Chondrocyte (in vitro differentiated cells): ENCODE measurements around the gene FRMD6. TPM values are rescaled to one million over a fixed set of nuclear protein-coding genes. Genes with fewer than 3 reads are reported as not detected.
"Not testable (repeated sequence)": the region's sequence is repeated elsewhere in the genome, so short reads cannot be mapped to it uniquely, and the experiment has no call there.

Experiments used
- DNase-seq: peaks from one replicate; pipeline ENCODE4 v3.0.0; 2021; ENCODE audit warnings: mixed read lengths, low spot score
- H3K27ac Mint-ChIP-seq: one replicate; pipeline ENCODE4 v1.8.0; 2021; ENCODE audit warnings: mild to moderate bottlenecking, moderate library complexity, mixed read lengths; ENCODE audit not compliant: unreplicated experiment
- H3K27me3 Mint-ChIP-seq: 2 replicates; pipeline ENCODE4 v1.8.0; 2021; ENCODE audit warnings: low read depth, mixed read lengths
- H3K36me3 Mint-ChIP-seq: 2 replicates; pipeline ENCODE4 v1.8.0; 2021; ENCODE audit warnings: low read depth, mixed read lengths
- H3K4me1 Mint-ChIP-seq: 2 replicates; pipeline ENCODE4 v1.8.0; 2021; ENCODE audit warnings: low read depth, mild to moderate bottlenecking, mixed read lengths
- H3K4me3 Mint-ChIP-seq: one replicate; pipeline ENCODE4 v1.8.0; 2021; ENCODE audit warnings: mild to moderate bottlenecking, moderate library complexity, mixed read lengths; ENCODE audit not compliant: unreplicated experiment
- H3K9me3 Mint-ChIP-seq: 2 replicates; pipeline ENCODE4 v1.8.0; 2021; ENCODE audit warnings: low read depth, mixed read lengths
- total RNA-seq: library from RNA; stranded (reverse); gene quantifications from 3 replicates; pipeline ENCODE4 v1.2.1, GENCODE V29; 2021
- TF ChIP-seq, protein P1 (sequence below): fragments of 200-600 bp; sonication (generic); IDR thresholded peaks from 2 replicates; pipeline ENCODE4 v1.5.0; 2021; ENCODE audit warnings: antibody characterized with exemption, mild to moderate bottlenecking, moderate library complexity

FRMD6 gene
- total RNA-seq, 1 donor from 2014 or later, result 135 TPM

- H3K27me3 Mint-ChIP-seq, result peaks cover 2% of the 10 kb centered on the region
- no peak overlapping the region for H3K27ac Mint-ChIP-seq
- H3K36me3 Mint-ChIP-seq, result no peaks in the 10 kb centered on the region
- no peaks in the 10 kb centered on the region for H3K4me1 Mint-ChIP-seq
- DNase-seq, result no peak
- H3K9me3 Mint-ChIP-seq, result no peaks in the 10 kb centered on the region
- TF ChIP-seq, protein P1, sequence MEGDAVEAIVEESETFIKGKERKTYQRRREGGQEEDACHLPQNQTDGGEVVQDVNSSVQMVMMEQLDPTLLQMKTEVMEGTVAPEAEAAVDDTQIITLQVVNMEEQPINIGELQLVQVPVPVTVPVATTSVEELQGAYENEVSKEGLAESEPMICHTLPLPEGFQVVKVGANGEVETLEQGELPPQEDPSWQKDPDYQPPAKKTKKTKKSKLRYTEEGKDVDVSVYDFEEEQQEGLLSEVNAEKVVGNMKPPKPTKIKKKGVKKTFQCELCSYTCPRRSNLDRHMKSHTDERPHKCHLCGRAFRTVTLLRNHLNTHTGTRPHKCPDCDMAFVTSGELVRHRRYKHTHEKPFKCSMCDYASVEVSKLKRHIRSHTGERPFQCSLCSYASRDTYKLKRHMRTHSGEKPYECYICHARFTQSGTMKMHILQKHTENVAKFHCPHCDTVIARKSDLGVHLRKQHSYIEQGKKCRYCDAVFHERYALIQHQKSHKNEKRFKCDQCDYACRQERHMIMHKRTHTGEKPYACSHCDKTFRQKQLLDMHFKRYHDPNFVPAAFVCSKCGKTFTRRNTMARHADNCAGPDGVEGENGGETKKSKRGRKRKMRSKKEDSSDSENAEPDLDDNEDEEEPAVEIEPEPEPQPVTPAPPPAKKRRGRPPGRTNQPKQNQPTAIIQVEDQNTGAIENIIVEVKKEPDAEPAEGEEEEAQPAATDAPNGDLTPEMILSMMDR, result no peak
- H3K4me3 Mint-ChIP-seq, result no peak overlapping the region
These were observed 108.2 kb downstream of the FRMD6 start for GRCh38 chr14:51759950-51760349.

- H3K4me3 Mint-ChIP-seq, H3K9me3 Mint-ChIP-seq, H3K27me3 Mint-ChIP-seq, H3K36me3 Mint-ChIP-seq, H3K4me1 Mint-ChIP-seq, DNase-seq, H3K27ac Mint-ChIP-seq: not testable (repeated sequence)
These were observed 114.0 kb downstream of the FRMD6 start for GRCh38 chr14:51765726-51766125.

- H3K4me3 Mint-ChIP-seq, DNase-seq, H3K27ac Mint-ChIP-seq, H3K9me3 Mint-ChIP-seq, H3K4me1 Mint-ChIP-seq, H3K36me3 Mint-ChIP-seq, H3K27me3 Mint-ChIP-seq: not testable (repeated sequence)
These were observed 114.9 kb downstream of the FRMD6 start for GRCh38 chr14:51766586-51766985.

DNA sequence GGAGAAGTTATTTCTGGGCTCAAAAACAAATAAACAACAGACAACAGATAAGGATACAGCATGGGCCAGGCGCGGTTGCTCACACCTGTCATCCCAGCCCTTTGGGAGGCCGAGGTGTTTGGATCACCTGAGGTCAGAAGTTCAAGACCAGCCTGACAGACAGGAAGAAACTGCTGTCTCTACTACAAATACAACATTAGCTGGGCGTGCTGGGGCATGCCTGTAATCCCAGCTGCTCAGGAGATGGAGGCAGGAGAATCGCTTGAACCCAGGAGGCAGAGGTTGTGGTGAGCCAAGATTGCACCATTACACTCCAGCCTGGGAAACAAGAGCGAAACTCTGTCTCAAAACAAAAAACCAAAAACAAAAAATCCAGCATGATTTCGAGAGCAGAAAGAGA is 117.6 kb downstream of the FRMD6 start:
- H3K4me3 Mint-ChIP-seq, H3K27me3 Mint-ChIP-seq, DNase-seq, H3K4me1 Mint-ChIP-seq, H3K27ac Mint-ChIP-seq, H3K36me3 Mint-ChIP-seq, H3K9me3 Mint-ChIP-seq: not testable (repeated sequence)

GRCh38 chr14:51774209-51774608 is 122.5 kb downstream of the FRMD6 start:
- H3K4me3 Mint-ChIP-seq, result no peak overlapping the region
- TF ChIP-seq, protein P1, result no peak
- no peaks in the 10 kb centered on the region for H3K27me3 Mint-ChIP-seq
- H3K9me3 Mint-ChIP-seq, result no peaks in the 10 kb centered on the region
- H3K27ac Mint-ChIP-seq, result no peak overlapping the region
- no peaks in the 10 kb centered on the region for H3K36me3 Mint-ChIP-seq
- peaks cover 7% of the 10 kb centered on the region for H3K4me1 Mint-ChIP-seq
- DNase-seq, result no peak

DNA sequence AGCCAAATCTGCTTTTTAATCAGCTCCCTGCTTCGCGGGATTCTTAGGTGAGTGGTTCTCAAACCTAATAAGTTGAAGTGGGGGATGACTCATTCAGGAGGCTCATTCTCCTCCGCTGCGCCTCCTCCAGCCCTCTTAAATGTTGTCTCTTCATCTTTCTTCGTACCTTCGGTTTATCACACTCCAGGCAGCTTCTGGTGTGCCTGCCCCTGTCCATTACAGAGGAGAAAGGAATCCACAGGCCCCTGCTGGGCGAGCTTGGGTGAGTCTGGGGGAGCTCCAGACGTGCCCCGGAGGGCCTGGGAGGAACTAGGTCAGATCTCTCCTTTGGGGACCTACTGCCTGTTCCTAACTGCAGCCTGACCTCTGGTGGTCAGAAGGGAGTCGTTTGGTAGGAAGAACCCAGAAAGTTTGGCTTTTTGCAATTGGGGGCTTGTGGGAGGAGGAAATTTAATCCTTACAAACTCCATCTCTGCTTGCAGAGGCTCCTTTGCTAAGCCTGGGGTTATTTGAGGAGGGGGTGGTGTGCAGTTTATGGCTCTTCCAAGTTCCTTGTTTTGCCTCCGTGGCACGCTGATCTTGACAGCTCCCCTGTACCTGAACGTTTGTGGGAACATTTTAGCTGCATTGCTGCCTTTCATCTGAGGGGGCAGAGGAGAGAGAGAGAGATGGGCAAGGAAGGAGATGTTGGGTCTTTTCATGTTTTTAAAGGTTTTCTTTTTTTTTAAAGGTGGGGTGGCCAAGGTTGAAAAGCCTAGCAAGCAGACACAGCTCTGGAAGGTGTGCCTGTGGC is 124.6 kb downstream of the FRMD6 start:
- H3K27ac Mint-ChIP-seq, result peak overlapping the region; percentile 78
- peaks cover 13% of the 10 kb centered on the region for H3K4me1 Mint-ChIP-seq
- no peaks in the 10 kb centered on the region for H3K9me3 Mint-ChIP-seq
- H3K27me3 Mint-ChIP-seq, result no peaks in the 10 kb centered on the region
- peak overlapping the region; percentile 44 for H3K4me3 Mint-ChIP-seq
- TF ChIP-seq, protein P1, result peak; percentile 91
- H3K36me3 Mint-ChIP-seq, result no peaks in the 10 kb centered on the region
- DNase-seq, result no peak
